Suprapubic skin (tissue), 3 donors: ENCODE data around the gene KLRC3.

Experiments used
- CTCF ChIP-seq, 2 donors: fragments of 200-600 bp in 1 of 2; fragments of 450-650 bp in 1 of 2; sonication (generic) in 1 of 2; IDR thresholded peaks; one replicate each; pipeline ENCODE4 v1.5.1; 2016 to 2019; ENCODE audit warnings: antibody characterized with exemption in 2 of 2, mild to moderate bottlenecking in 1 of 2, moderate library complexity in 1 of 2
- POLR2A ChIP-seq, 2 donors: fragments of 450-650 bp; IDR thresholded peaks; one replicate each; pipeline ENCODE4 v1.6.1; 2017; ENCODE audit warnings: antibody characterized with exemption in 2 of 2, mild to moderate bottlenecking in 2 of 2, moderate library complexity in 2 of 2

GRCh38 chr12:10386857-10387256 lies 33.5 kb downstream of the KLRC3 start:
- no peak for TF ChIP-seq POLR2A (IDR thresholded peaks at IDR 0.05)
- TF ChIP-seq CTCF (IDR thresholded peaks at IDR 0.05), result no peak
